SH-SY5Y (cell line): ENCODE data around the gene RPL38.
A peak's percentile ranks its signal among the peaks of the same experiment; 100 is the strongest.

Source experiments
- GATA2 ChIP-seq: IDR thresholded peaks from 2 replicates; pipeline ENCODE4 v1.6.1; 2011; ENCODE audit warnings: mild to moderate bottlenecking, low read depth, low read length
- GATA3 ChIP-seq: IDR thresholded peaks from 2 replicates; pipeline ENCODE4 v1.6.1; 2011; ENCODE audit warnings: low read depth, mild to moderate bottlenecking, low read length, moderate library complexity

The RPL38 gene

DNA sequence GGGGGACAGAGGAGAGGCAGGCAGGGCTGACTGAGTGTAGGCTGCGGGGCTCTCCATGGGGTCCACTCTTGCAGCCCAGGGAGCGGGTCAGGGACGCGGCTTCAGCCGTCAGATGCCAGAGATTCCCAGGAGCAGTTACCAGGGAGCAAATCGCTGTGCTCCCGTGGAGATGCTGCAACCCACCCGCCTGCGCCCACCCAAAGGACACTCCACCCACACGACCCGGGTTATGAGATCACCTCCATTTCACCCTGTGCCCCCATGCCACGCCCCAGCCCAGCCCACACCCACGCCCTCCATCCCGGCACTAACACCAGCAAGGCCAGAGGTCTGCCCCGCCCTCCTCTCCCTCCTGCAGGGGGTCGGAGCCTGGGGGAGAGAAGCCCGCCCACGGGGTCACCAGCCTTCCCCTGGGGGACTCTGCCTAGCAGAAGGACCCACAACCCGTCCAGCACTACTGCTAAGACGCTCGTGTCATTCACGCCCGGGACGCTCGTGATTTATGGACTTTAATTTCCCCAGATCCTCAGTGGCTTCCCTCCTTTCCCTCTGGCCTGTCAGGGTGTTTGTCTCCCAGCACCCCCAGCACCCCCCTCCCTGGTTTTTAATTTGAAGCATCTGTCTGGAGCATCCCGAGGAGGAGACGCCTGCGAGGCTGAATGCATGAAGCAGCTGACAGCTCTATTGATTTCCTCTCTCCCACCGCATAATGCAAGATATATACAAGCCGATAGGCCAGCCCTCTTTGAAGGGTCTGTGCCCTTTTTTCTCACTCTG is 6.7 kb upstream of the RPL38 start:
- peak; percentile 33; the same call in 1 of the 2 replicates for TF ChIP-seq GATA2
- TF ChIP-seq GATA3, result no peak

DNA sequence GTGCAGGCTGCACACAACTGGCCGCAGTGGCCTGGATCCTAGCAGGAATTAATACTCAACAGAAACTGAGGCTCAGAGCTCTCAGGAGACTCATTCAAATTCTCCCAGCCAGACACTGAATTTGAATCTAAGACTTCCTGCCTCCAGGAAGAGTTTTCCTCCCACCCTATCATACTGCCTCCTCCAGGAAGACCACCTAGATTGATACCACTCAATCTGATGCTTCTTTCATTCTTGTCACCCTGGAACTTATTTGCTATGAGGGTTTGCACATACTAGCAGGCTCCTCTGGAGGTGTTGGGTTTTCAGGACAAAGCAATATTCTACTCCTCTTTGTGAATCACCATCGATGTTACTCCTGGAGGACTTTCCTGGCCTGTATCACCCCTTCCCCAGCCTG is 5.7 kb upstream of the RPL38 start:
- TF ChIP-seq GATA3 (no peak), GATA2 (no peak)

DNA sequence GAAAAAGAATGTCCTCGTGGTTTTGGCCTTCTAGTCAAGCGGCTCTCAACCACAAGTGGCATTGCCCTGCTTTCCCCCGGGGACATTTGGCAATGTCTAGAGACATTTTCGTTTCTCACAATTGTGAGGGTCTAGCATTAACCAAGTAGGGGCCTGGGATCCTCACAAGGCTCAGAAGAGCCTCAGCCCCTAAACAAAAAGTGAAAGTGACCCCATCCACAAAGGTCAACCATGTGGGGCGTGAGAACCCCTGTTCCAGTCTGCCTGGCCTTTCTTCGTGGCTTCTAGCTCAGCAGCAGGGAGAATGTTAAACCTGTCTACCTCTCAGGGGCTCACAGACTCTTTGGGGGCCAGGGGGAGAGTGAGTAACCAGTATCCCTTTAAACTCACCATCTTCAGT is 4.8 kb upstream of the RPL38 start:
- TF ChIP-seq GATA3, result no peak
- no peak for TF ChIP-seq GATA2

DNA sequence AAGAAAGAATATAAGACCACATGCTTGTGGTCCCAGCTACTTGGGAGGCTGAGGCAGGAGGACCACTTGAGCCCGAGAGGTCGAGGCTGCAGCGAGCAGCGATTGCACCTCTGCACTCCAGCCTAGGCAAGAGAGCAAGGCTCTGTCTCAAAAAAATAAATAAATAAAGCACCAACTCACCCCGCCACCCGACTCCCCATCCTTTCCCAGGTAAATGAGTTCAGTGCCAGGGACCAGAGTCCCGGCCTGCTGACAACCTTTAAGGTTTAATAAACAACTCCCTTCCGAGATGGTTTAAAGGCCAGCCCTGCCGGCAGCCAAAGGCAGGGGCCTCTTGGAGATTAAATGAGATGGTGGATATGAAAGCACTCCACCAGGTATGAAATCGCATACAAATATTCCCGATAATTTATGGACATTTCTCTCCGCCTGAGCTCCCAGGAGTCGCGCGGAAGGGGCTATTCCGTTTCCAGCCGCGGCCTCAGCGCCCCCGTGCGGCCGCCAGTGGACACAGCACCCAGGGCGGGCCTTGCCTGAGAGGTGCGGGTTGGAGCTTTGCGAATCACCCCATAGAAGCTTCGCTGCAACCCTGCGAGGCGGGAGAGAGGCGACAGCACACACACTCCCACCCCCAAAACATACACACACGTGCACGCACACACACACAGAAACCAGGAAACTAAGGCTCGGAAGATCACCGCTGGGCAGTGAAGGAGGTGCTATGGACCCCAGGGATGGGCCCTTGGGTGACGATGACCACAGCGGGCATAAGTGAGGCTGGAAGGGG is 4.0 kb upstream of the RPL38 start:
- TF ChIP-seq GATA2 (no peak), GATA3 (no peak)

DNA sequence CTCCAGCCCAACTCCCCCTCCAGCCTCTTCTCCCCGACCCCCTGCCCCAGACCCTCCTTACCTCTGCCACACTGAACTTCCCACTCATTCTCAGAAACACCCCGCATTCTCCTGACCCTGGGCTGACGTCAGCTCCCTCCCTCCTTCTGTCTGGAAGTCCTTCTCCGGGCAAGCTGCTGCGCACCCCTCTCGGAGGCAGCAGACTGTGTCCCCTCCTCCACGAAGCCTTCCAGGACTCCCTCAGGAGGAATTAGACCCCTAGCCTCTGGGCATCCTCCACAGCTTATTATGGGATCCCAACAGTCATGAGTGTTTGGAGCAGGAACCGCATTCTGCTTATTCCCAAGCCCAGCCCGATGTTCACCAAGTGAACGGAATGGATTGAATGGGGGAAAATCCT is 3.4 kb upstream of the RPL38 start:
- no peak for TF ChIP-seq GATA2
- no peak for TF ChIP-seq GATA3

DNA sequence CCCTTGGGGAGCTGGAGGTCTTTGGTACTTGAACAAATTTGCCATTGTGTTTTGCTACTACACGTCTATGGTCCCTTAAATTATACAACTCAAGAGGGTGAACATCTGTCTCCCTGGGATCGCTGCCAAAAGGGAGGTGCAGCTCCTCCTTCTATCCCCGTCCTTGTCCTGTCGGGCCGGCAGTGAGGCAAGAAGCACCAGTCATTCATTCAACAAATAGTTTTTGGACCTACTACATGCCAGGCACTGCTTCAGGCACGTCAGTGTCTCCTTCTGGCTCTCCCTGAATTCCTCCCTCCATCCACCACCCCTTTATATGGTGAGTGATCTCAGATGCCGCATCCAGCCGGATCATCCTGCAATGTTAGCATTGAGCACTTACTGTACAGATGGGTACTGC is 2.2 kb upstream of the RPL38 start:
- TF ChIP-seq GATA3 (no peak), GATA2 (no peak)

DNA sequence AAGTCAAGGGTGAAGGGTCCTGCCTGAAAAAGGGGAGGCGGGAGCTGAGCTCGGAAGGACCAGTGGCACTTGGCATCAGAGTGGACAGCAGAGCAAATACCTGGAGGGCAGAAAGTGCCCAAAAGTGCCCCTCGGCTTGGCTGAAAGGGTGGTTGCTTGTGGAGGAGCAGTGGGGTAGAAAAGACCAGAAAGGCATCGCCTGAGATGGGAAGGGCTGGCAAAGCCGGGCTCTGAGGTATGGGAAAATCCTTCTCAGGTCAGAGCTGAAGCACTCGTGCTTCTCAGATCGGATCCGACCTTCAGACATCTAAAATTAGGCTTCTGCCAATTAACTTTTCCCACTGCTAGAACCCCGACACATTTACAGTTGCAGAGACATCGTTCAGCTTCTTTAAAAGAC is 1.5 kb upstream of the RPL38 start:
- no peak for TF ChIP-seq GATA3
- TF ChIP-seq GATA2, result no peak

DNA sequence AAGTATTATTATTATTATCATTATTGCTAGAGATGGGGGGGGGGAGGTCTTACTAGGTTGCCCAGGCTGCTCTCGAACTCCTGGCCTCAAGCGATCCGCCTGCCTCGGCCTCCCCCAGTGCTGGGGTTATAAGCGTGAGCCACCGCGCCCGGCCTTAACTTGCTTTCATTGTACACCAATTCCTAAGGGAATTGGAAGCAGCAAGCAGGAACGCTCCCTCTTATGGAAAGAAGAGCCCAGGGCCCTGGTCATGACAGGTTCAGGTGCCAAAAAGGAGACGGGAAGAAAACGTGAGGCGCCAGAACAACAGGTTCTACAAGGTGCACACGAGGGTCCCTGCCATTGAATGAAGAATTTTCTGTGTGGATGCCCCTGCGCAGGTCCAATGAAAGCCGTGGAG is 540 bp upstream of the RPL38 start:
- TF ChIP-seq GATA2, result no peak
- TF ChIP-seq GATA3, result no peak

DNA sequence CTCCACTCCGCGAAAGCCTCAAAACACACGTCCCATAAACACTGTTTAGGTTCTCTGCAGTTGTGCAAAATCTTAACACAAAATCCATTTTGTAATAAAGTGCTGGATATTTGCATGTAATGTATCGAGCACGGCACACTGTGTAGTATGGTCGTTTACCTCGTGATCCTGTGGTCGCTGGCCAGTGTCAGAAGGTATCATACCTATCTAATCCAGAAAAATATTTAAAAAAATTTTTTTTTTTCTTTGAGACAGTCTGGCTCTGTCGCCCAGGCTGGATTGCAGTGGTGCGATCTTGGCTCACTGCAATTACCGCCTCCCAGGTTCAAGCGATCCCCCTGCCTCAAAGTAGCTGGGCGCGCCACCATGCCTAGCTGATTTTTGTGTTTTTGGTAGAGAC is 996 bp downstream of the RPL38 start:
- TF ChIP-seq GATA3 (no peak), GATA2 (no peak)

DNA sequence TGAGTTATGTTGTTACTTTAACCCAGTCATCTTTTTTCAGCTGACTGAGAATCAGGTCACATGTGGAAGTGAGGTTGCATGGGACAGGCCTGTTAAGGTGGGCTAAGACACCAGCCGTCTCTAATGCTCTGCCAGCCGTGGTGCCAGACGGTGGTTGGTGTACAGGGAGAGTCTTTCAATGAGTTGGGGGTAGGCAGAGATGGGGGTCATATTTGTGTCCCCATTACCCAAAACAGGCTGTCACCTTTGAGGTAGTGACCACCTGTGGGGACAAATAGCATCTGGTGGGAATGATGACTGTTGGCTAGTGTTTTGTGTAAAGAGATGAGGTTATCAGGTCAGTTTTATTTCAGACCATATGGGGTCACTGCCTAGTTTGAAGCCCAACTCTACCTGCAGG is 1.8 kb downstream of the RPL38 start:
- TF ChIP-seq GATA2 (no peak), GATA3 (no peak)

DNA sequence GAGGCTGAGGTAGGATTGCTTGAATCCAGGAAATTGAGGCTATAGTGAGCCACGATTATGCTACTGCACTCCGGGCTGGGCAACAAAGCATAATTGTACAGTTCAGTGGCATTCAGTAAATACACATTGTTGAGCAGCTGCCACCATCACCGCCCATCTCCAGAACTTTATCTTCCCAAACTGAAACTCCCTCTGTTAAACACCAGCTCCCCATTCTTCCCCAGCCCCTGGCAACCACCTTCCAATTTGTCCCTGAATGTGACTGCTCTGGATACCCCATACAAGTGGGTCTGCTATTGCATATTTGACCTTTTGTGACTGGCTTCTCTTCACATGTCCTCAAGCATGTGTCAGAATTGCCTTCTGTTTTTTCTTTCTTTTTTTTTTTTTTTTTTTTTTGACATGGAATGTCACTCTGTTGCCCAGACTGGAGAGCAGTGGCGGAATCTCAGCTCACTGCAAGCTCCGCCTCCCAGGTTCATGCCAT is 2.9 kb downstream of the RPL38 start:
- TF ChIP-seq GATA2 (no peak), GATA3 (no peak)

DNA sequence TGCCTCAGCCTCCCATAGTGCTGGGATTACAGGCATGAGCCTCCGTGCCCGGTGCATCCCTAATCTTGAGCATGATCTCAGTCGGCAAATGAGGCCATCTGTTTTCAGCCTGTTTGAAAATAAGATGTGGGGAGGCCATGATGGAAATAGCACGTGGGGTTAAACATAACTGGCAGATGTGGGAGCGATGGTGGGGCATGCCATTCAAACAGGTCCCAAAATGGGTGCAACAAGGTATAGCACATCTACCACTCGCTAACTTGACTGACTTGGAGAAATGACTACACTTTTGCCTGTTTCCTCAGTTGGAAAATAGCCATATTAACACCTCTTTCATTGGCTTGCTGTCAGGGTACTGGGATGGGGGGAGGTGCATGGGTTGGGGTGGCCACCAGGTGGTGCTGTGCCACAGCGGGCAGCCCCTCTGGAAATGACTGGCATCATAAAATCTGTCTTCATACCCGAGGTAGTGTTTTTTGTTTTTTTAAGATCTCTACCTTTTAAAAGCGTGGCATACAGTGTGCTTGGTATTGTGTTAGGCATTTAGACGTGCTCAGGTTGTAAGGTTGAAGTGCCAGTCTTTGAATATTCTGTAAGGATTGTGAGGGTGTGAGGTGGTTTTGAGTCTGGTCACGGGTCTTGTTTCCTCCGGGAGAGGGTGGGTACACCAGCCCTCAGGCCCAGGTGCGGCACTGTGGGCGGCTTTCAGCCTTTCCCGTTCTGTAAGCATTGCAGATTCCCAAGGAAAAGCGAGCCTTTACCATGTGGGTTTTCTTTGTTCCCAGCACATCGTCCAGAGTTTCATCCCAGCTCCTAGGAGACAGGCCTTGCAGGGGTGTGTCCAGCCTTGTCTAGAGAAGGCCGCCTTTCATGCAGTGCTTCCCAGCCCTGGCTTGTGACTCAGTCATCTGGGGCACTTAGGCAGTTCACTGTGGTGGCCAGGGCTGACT is 7.0 kb downstream of the RPL38 start:
- no peak for TF ChIP-seq GATA3
- peak; percentile 99 for TF ChIP-seq GATA2

DNA sequence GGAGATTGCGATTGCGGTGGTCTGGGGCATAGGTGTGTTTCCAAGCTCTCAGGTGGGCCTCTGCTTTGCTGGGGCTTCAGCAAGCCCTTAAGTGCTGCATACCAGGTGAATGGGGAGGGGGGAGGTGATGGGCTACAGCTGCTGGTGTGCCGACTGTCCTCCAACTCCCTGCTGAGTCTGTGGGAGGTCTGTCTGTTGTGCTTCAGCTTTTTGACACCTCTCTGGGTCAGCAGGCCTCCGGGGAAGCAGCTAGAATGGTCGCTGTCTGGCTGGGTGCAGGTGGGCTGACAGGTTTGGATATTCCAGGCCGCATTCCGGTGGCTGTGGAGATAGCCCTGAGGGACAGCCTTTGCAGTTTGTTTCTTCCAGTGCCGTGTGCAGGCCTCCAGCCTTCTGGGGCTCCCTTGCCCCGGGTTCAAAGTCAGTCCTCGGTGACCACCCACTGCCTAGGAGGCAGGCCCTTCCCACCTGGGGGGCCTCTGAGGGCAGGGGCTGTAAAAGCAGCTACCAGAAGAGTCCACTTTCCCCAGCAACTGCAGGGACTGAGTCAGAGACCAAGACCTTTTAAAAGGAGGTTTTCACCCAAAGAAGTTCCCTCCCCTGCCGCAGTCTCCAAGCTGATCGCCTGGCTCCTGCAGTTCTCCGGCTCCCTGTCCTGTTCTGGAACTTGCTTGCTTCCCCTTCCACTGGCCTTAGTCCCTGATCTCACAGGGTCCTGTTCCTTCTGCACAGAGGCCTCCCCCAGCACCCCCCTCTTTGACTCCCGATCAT is 7.8 kb downstream of the RPL38 start:
- TF ChIP-seq GATA2 (no peak), GATA3 (no peak)
